Measurements from ENCODE around the gene GCNT1. TPM values are rescaled to one million over a fixed set of nuclear protein-coding genes. Genes with fewer than 3 reads are reported as not detected.
"Not testable (repeated sequence)": the region's sequence is repeated elsewhere in the genome, so short reads cannot be mapped to it uniquely, and the experiment has no call there.

GCNT1 gene
- total RNA-seq, 2 experiments from 2014 or later = 7.7 to 8.0 TPM

- DNase-seq (no peak), ATAC-seq (no peak)
- Mint-ChIP-seq H3K27me3 (ENCODE audit: low read depth) (no peaks in the 10 kb centered on the region), H3K4me1 (ENCODE audit: low read depth) (peaks cover 15% of the 10 kb centered on the region), H3K9me3 (ENCODE audit: insufficient read depth) (no peaks in the 10 kb centered on the region), H3K4me3 (no peak overlapping the region), H3K27ac (no peak overlapping the region), H3K36me3 (ENCODE audit: low read depth) (no peaks in the 10 kb centered on the region)
- POLR2A ChIA-PET = interaction anchor here (1.1 kb wide), 1 partner anchor 32 kb away, joined by 4 read pairs; the partner anchor contains the start of gene RFK
- CTCF ChIA-PET = no interaction called here
These were observed 33.1 kb upstream of the GCNT1 start for GRCh38 chr9:76425677-76426453.

- no peaks in the 10 kb centered on the region for H3K36me3 Mint-ChIP-seq (ENCODE audit: low read depth)
- H3K4me1 Mint-ChIP-seq (ENCODE audit: low read depth) = peaks cover 15% of the 10 kb centered on the region
- no peak for DNase-seq
- ChIA-PET POLR2A (interaction anchor here (1.1 kb wide), 1 partner anchor 33 kb away, joined by 4 read pairs; the partner anchor contains the start of gene RFK), CTCF (no interaction called here)
- no peak overlapping the region for H3K27ac Mint-ChIP-seq
- H3K4me3 Mint-ChIP-seq = no peak overlapping the region
- H3K9me3 Mint-ChIP-seq (ENCODE audit: insufficient read depth) = no peaks in the 10 kb centered on the region
- no peaks in the 10 kb centered on the region for H3K27me3 Mint-ChIP-seq (ENCODE audit: low read depth)
- no peak for ATAC-seq
These were observed 32.1 kb upstream of the GCNT1 start for GRCh38 chr9:76426807-76427419.

GRCh38 chr9:76431601-76432000, 27.4 kb upstream of the GCNT1 start:
- ATAC-seq = no peak
- no peaks in the 10 kb centered on the region for H3K9me3 Mint-ChIP-seq (ENCODE audit: insufficient read depth)
- ChIA-PET CTCF (no interaction called here), POLR2A (no interaction called here)
- no peak overlapping the region for H3K4me3 Mint-ChIP-seq
- no peak overlapping the region for H3K27ac Mint-ChIP-seq
- H3K4me1 Mint-ChIP-seq (ENCODE audit: low read depth) = no peaks in the 10 kb centered on the region
- no peaks in the 10 kb centered on the region for H3K27me3 Mint-ChIP-seq (ENCODE audit: low read depth)
- DNase-seq = no peak
- H3K36me3 Mint-ChIP-seq (ENCODE audit: low read depth) = no peaks in the 10 kb centered on the region

- no peaks in the 10 kb centered on the region for H3K9me3 Mint-ChIP-seq (ENCODE audit: insufficient read depth)
- no peaks in the 10 kb centered on the region for H3K36me3 Mint-ChIP-seq (ENCODE audit: low read depth)
- no peak overlapping the region for H3K27ac Mint-ChIP-seq
- H3K27me3 Mint-ChIP-seq (ENCODE audit: low read depth) = no peaks in the 10 kb centered on the region
- ATAC-seq (no peak), DNase-seq (no peak)
- ChIA-PET CTCF (interaction anchor here (1.1 kb wide), 1 partner anchor 27 kb away, joined by 3 read pairs; no protein-coding TSS in a partner anchor), POLR2A (interaction anchor here (0.6 kb wide), 1 partner anchor 55 kb away, joined by 3 read pairs; no protein-coding TSS in a partner anchor)
- peaks cover 5% of the 10 kb centered on the region for H3K4me1 Mint-ChIP-seq (ENCODE audit: low read depth)
- H3K4me3 Mint-ChIP-seq = no peak overlapping the region
These were observed 25.6 kb upstream of the GCNT1 start for GRCh38 chr9:76433406-76433805.

- H3K4me3 Mint-ChIP-seq = no peak overlapping the region
- H3K27me3 Mint-ChIP-seq (ENCODE audit: low read depth) = no peaks in the 10 kb centered on the region
- no peaks in the 10 kb centered on the region for H3K9me3 Mint-ChIP-seq (ENCODE audit: insufficient read depth)
- ATAC-seq (no peak), DNase-seq (no peak)
- CTCF ChIA-PET = interaction anchor here (1.1 kb wide), 1 partner anchor 28 kb away, joined by 3 read pairs; no protein-coding TSS in a partner anchor
- POLR2A ChIA-PET = interaction anchor here (0.6 kb wide), 1 partner anchor 56 kb away, joined by 3 read pairs; no protein-coding TSS in a partner anchor
- peaks cover 10% of the 10 kb centered on the region for H3K4me1 Mint-ChIP-seq (ENCODE audit: low read depth)
- H3K27ac Mint-ChIP-seq = no peak overlapping the region
- no peaks in the 10 kb centered on the region for H3K36me3 Mint-ChIP-seq (ENCODE audit: low read depth)
These were observed 25.1 kb upstream of the GCNT1 start for GRCh38 chr9:76433836-76434235.

GRCh38 chr9:76434897-76435296, 24.1 kb upstream of the GCNT1 start:
- H3K4me1 Mint-ChIP-seq (ENCODE audit: low read depth) = peaks cover 15% of the 10 kb centered on the region
- POLR2A ChIA-PET = not testable (repeated sequence)

GRCh38 chr9:76437017-76437699, 21.8 kb upstream of the GCNT1 start:
- POLR2A ChIA-PET; H3K9me3 Mint-ChIP-seq (ENCODE audit: insufficient read depth); DNase-seq; H3K4me3 Mint-ChIP-seq; H3K27me3 Mint-ChIP-seq (ENCODE audit: low read depth); H3K27ac Mint-ChIP-seq; ATAC-seq; H3K36me3 Mint-ChIP-seq (ENCODE audit: low read depth): not testable (repeated sequence)
- H3K4me1 Mint-ChIP-seq (ENCODE audit: low read depth) = peaks cover 31% of the 10 kb centered on the region
- CTCF ChIA-PET = interaction anchor here (1.8 to 2.4 kb wide), 2 partner anchors 12 to 221 kb away, joined by 4 to 8 read pairs; no protein-coding TSS in a partner anchor

More at GRCh38 chr9:76434897-76435296, 24.1 kb upstream of the GCNT1 start:
- H3K36me3 Mint-ChIP-seq (ENCODE audit: low read depth); H3K9me3 Mint-ChIP-seq (ENCODE audit: insufficient read depth); H3K27me3 Mint-ChIP-seq (ENCODE audit: low read depth); ATAC-seq; H3K27ac Mint-ChIP-seq; DNase-seq; H3K4me3 Mint-ChIP-seq: not testable (repeated sequence)
- CTCF ChIA-PET = interaction anchor here (0.9 kb wide), 1 partner anchor 14 kb away, joined by 3 read pairs; no protein-coding TSS in a partner anchor

GRCh38 chr9:76438841-76439588, 20.0 kb upstream of the GCNT1 start:
- DNase-seq = no peak
- Mint-ChIP-seq H3K27me3 (ENCODE audit: low read depth) (no peaks in the 10 kb centered on the region), H3K4me3 (no peak overlapping the region), H3K27ac (no peak overlapping the region), H3K9me3 (ENCODE audit: insufficient read depth) (no peaks in the 10 kb centered on the region), H3K36me3 (ENCODE audit: low read depth) (peaks cover 2% of the 10 kb centered on the region), H3K4me1 (ENCODE audit: low read depth) (peaks cover 37% of the 10 kb centered on the region)
- CTCF ChIA-PET = interaction anchor here (0.6 to 2.4 kb wide), 7 partner anchors 10 to 1859 kb away, joined by 3 to 8 read pairs (median 3); partner anchors contain the start of gene RFK
- peak; percentile 24 for ATAC-seq
- POLR2A ChIA-PET = interaction anchor here (0.9 to 1.0 kb wide), 2 partner anchors 34 to 45 kb away, joined by 3 read pairs; partner anchors contain the start of gene RFK

GRCh38 chr9:76441551-76442322, 17.2 kb upstream of the GCNT1 start:
- Mint-ChIP-seq H3K4me3 (peak overlapping the region; percentile 22), H3K27ac (peak overlapping the region; percentile 47), H3K9me3 (ENCODE audit: insufficient read depth) (no peaks in the 10 kb centered on the region), H3K4me1 (ENCODE audit: low read depth) (peaks cover 50% of the 10 kb centered on the region), H3K27me3 (ENCODE audit: low read depth) (no peaks in the 10 kb centered on the region), H3K36me3 (ENCODE audit: low read depth) (peaks cover 2% of the 10 kb centered on the region)
- ChIA-PET POLR2A (no interaction called here), CTCF (interaction anchor here (1.1 to 10.1 kb wide), 5 partner anchors 18 to 262 kb away, joined by 3 to 89 read pairs (median 3); no protein-coding TSS in a partner anchor)
- DNase-seq = peak; percentile 29
- peak; percentile 64 for ATAC-seq

GRCh38 chr9:76443887-76444286, 15.1 kb upstream of the GCNT1 start:
- Mint-ChIP-seq H3K9me3 (ENCODE audit: insufficient read depth) (no peaks in the 10 kb centered on the region), H3K27ac (no peak overlapping the region), H3K36me3 (ENCODE audit: low read depth) (peaks cover 2% of the 10 kb centered on the region), H3K4me3 (no peak overlapping the region), H3K27me3 (ENCODE audit: low read depth) (no peaks in the 10 kb centered on the region), H3K4me1 (ENCODE audit: low read depth) (peaks cover 48% of the 10 kb centered on the region)
- DNase-seq = no peak
- ChIA-PET CTCF (interaction anchor here (1.0 to 10.1 kb wide), 2 partner anchors 19 to 214 kb away, joined by 4 to 89 read pairs; no protein-coding TSS in a partner anchor), POLR2A (no interaction called here)
- no peak for ATAC-seq
